Epidermal melanocyte (primary cell): ENCODE data around the gene MRPL51.
A peak's percentile ranks its signal among the peaks of the same experiment; 100 is the strongest.
"Not testable (repeated sequence)": the region's sequence is repeated elsewhere in the genome, so short reads cannot be mapped to it uniquely, and the experiment has no call there.

Experiments
- DNase-seq: peaks from one replicate; pipeline ENCODE4 v3.0.0; 2011; ENCODE audit warnings: low spot score; ENCODE audit not compliant: insufficient read length

Gene MRPL51

GRCh38 chr12:6532051-6532926, 39.2 kb upstream of the MRPL51 start:
- peak; percentile 42 for DNase-seq

- no peak for DNase-seq
Observed at GRCh38 chr12:6530576-6531260, 37.7 kb upstream of the MRPL51 start.

GRCh38 chr12:6529291-6529737, 36.3 kb upstream of the MRPL51 start:
- no peak for DNase-seq

- DNase-seq, result no peak
Observed at GRCh38 chr12:6528539-6529235, 35.6 kb upstream of the MRPL51 start.

- no peak for DNase-seq
Observed at GRCh38 chr12:6527711-6528110, 34.6 kb upstream of the MRPL51 start.

- DNase-seq, result no peak
Observed at GRCh38 chr12:6526766-6527525, 33.9 kb upstream of the MRPL51 start.

GRCh38 chr12:6526201-6526600, 33.1 kb upstream of the MRPL51 start:
- DNase-seq, result no peak

- DNase-seq, result no peak
Observed at GRCh38 chr12:6524648-6525047, 31.6 kb upstream of the MRPL51 start.

GRCh38 chr12:6523708-6524107, 30.6 kb upstream of the MRPL51 start:
- no peak for DNase-seq

- no peak for DNase-seq
Observed at GRCh38 chr12:6522193-6522592, 29.1 kb upstream of the MRPL51 start.

- no peak for DNase-seq
Observed at GRCh38 chr12:6520186-6520585, 27.1 kb upstream of the MRPL51 start.

GRCh38 chr12:6508087-6508486, 15.0 kb upstream of the MRPL51 start:
- DNase-seq, result no peak

GRCh38 chr12:6507102-6507998, 14.3 kb upstream of the MRPL51 start:
- no peak for DNase-seq

GRCh38 chr12:6500466-6500865, 7.4 kb upstream of the MRPL51 start:
- no peak for DNase-seq

- DNase-seq, result not testable (repeated sequence)
Observed at GRCh38 chr12:6497291-6497690, 4.2 kb upstream of the MRPL51 start.

GRCh38 chr12:6494968-6495367, 1.9 kb upstream of the MRPL51 start:
- no peak for DNase-seq

- DNase-seq, result no peak
Observed at GRCh38 chr12:6494258-6494743, 1.2 kb upstream of the MRPL51 start.

- DNase-seq, result peak; percentile 87
Observed at GRCh38 chr12:6493497-6494257, 615 bp upstream of the MRPL51 start, which contains the start of gene NCAPD2. Gene NCAPD2, plus strand, starts transcription at chr12:6494102. Its CDS starts 997 bp downstream, at chr12:6495099.

- DNase-seq, result not testable (repeated sequence)
Observed at GRCh38 chr12:6490673-6491072, 2.4 kb downstream of the MRPL51 start.
